AG04450 (cell line): Measurements from ENCODE around the gene EXOC6B. TPM values are rescaled to one million over a fixed set of nuclear protein-coding genes. Genes with fewer than 3 reads are reported as not detected.

Experiments used
- CTCF ChIA-PET: fragments of 300-600, 350-600 bp; formaldehyde crosslinking; extraction: SDS; loops from one replicate; lab custom pipeline; 2022; ENCODE audit warnings: antibody characterized with exemption, inconsistent platforms; lab: Charles Lee
- POLR2A ChIA-PET: fragments of 350-600 bp; formaldehyde crosslinking; extraction: SDS; loops from one replicate; lab custom pipeline; 2021; ENCODE audit warnings: antibody characterized with exemption, inconsistent platforms; lab: Yijun Ruan, JAX
- DNase-seq: peaks from one replicate; pipeline ENCODE4 v3.0.0-alpha.2; 2011; ENCODE audit warnings: low read depth, low spot score
- H3K27ac ChIP-seq: one replicate; pipeline ENCODE4 v1.5.1; 2012; ENCODE audit warnings: low read depth, low read length, control low read depth
- H3K27me3 ChIP-seq: one replicate; pipeline ENCODE4 v1.6.0; 2012; ENCODE audit warnings: low read length; ENCODE audit not compliant: control insufficient read depth, insufficient read depth
- H3K4me3 ChIP-seq: 2 replicates; pipeline ENCODE4 v1.5.1; 2011; ENCODE audit warnings: mild to moderate bottlenecking, low read depth, low read length, control low read depth
- H3K9me3 ChIP-seq: 2 replicates; pipeline ENCODE4 v1.5.1; 2012; ENCODE audit warnings: low read length; ENCODE audit not compliant: control insufficient read depth, insufficient read depth
- polyA plus RNA-seq: library from polyadenylated mRNA; depleted of rRNA; stranded (reverse); fragments of >200 nt; gene quantifications from 2 replicates; pipeline ENCODE4 v1.2.3, GENCODE V29; 2011
- TF ChIP-seq, protein P1 (sequence below): IDR thresholded peaks from 2 replicates; pipeline ENCODE4 v1.5.1; 2011; ENCODE audit warnings: low read depth, low read length, control low read depth, inconsistent platforms

EXOC6B gene
- polyA plus RNA-seq, 1 experiment = 28.7 TPM

DNA sequence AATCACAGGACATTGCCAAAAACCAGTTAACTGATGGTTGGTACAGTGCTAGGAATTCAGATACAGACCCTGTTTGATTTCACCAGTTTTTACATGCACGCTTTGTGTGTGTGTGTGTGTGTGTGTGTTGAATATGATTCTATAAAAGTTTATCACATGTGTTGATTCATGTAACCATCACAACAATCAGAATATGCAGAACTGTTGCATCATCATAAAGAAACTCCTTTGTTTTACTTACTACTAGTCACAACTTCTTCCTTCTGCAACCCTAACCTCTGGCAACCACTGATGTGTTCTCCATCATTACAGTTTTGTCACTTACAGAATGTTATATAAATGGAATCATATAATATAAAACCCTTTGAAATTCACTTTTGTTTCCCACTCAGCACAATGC is 533.4 kb downstream of the EXOC6B start:
- Histone ChIP-seq H3K27me3 (no peaks in the 10 kb centered on the region), H3K9me3 (no peaks in the 10 kb centered on the region), H3K4me3 (no peak overlapping the region), H3K27ac (no peak overlapping the region)
- no peak for DNase-seq
- TF ChIP-seq, protein P1, sequence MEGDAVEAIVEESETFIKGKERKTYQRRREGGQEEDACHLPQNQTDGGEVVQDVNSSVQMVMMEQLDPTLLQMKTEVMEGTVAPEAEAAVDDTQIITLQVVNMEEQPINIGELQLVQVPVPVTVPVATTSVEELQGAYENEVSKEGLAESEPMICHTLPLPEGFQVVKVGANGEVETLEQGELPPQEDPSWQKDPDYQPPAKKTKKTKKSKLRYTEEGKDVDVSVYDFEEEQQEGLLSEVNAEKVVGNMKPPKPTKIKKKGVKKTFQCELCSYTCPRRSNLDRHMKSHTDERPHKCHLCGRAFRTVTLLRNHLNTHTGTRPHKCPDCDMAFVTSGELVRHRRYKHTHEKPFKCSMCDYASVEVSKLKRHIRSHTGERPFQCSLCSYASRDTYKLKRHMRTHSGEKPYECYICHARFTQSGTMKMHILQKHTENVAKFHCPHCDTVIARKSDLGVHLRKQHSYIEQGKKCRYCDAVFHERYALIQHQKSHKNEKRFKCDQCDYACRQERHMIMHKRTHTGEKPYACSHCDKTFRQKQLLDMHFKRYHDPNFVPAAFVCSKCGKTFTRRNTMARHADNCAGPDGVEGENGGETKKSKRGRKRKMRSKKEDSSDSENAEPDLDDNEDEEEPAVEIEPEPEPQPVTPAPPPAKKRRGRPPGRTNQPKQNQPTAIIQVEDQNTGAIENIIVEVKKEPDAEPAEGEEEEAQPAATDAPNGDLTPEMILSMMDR = no peak
- CTCF ChIA-PET = interaction anchor here (0.7 to 0.9 kb wide), 2 partner anchors 33 to 142 kb away, joined by 3 read pairs; no protein-coding TSS in a partner anchor
- POLR2A ChIA-PET = no interaction called here

DNA sequence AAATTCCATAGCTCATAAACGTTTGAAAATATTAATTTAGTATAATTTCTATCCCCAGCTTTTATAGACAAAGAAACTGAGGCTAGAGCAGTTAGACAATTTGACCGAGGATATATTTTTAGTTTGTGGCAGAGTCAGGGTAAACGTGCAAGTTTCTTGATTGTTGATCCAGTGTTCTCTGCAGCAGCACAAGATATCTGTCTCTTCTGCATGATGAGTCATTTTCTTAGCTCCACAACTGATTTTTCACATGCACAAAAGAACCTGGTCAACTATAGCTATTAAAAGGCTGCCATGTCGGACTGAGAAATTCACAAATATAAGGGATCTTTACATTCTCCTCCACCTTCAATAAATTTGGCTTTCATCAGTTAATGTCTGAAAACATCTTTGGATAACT is 534.8 kb downstream of the EXOC6B start:
- H3K27me3 ChIP-seq = no peaks in the 10 kb centered on the region
- DNase-seq = no peak
- no peak overlapping the region for H3K4me3 ChIP-seq
- ChIA-PET POLR2A (interaction anchor here (0.6 kb wide), 1 partner anchor 377 kb away, joined by 3 read pairs; no protein-coding TSS in a partner anchor), CTCF (interaction anchor here (0.8 kb wide), 1 partner anchor 35 kb away, joined by 3 read pairs; no protein-coding TSS in a partner anchor)
- H3K27ac ChIP-seq = no peak overlapping the region
- no peaks in the 10 kb centered on the region for H3K9me3 ChIP-seq
- TF ChIP-seq, protein P1 = no peak

DNA sequence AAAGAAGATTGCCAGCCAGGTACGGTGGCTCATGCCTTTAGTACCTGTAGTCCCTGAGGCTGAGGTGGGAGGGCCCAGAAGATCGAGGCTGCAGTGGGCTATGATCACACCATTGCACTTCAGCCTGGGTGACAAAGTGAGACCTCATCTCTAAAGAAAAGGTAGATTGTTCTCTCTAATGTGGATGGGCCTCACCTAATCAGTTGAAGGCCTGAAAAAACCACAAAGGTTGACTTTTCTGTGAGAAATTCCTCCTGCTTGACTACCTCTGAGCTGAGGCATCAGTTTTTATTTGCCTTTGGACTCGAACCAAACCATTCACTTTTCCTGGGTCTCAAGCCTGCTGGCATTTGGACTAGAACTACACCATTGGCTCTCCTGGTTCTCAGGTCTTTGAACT is 536.1 kb downstream of the EXOC6B start:
- no peak overlapping the region for H3K4me3 ChIP-seq
- CTCF ChIA-PET = no interaction called here

DNA sequence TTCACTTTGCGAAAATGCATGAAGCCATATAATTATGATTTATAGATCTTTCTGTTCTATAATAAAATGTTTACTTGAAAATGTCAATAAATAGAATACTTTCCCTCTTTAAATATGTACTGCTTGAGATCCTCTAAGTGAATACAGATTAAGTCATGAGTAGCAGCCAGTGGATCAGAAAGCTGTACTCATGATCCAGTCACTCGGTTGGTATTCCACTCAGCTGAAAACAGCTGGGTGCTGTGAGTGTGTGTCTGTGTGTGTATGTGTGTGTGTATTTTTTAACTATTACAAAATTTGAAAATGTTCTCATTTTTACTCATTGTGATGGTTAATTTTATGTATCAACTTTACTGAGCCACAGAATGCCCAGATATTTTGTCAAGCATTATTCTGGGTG is 536.5 kb downstream of the EXOC6B start:
- DNase-seq = peak; percentile 29
- no peak overlapping the region for H3K27ac ChIP-seq
- H3K27me3 ChIP-seq = no peaks in the 10 kb centered on the region
- CTCF ChIA-PET = no interaction called here
- POLR2A ChIA-PET = no interaction called here
- H3K9me3 ChIP-seq = no peaks in the 10 kb centered on the region
- no peak overlapping the region for H3K4me3 ChIP-seq
- TF ChIP-seq, protein P1 = no peak

More for the DNA sequence above, 536.1 kb downstream of the EXOC6B start:
- no peaks in the 10 kb centered on the region for H3K9me3 ChIP-seq
- no peaks in the 10 kb centered on the region for H3K27me3 ChIP-seq
- POLR2A ChIA-PET = no interaction called here
- H3K27ac ChIP-seq = no peak overlapping the region
- TF ChIP-seq, protein P1 = no peak
- DNase-seq = no peak

DNA sequence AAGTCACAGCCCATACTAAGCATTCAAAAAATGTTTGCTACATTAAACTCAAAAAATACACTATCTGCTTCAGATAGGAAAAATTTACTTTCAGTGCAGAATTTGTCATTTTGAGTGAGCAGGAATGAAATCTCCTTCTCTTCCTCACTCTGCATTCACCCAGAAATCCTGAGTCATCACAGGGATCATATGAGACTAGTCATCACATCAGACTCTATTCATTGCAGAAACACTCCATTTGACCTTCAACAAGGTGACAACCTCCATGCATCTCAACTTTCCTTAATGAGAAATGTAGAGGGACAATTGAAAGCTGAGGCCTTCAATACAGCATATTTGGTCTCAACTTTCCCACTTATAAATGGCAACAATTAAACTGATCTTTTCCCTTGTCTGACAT is 547.8 kb downstream of the EXOC6B start:
- POLR2A ChIA-PET = no interaction called here
- CTCF ChIA-PET = no interaction called here
- TF ChIP-seq, protein P1 = no peak
- peak; percentile 7 for DNase-seq
- no peak overlapping the region for H3K4me3 ChIP-seq
- H3K27me3 ChIP-seq = no peaks in the 10 kb centered on the region
- H3K27ac ChIP-seq = no peak overlapping the region
- H3K9me3 ChIP-seq = no peaks in the 10 kb centered on the region
